Stimulated activated naive CD8-positive, alpha-beta T cell treated with anti-CD3 and anti-CD28 coated beads, Interleukin-15, Interleukin-2, amounts not matched to agents 100 ng/mL and 50 ng/mL, for 24 hours (primary cell): Measurements from ENCODE around the gene LRRC8E.

Source experiments
- H3K27ac Mint-ChIP-seq: one replicate; pipeline ENCODE4 v1.8.0; 2021; ENCODE audit warnings: mild to moderate bottlenecking, mixed read lengths
- H3K27me3 Mint-ChIP-seq: one replicate; pipeline ENCODE4 v1.8.0; 2021; ENCODE audit warnings: mixed read lengths
- H3K36me3 Mint-ChIP-seq: one replicate; pipeline ENCODE4 v1.8.0; 2021; ENCODE audit warnings: low read depth, mixed read lengths
- H3K4me1 Mint-ChIP-seq: one replicate; pipeline ENCODE4 v1.8.0; 2021; ENCODE audit warnings: low read depth, mixed read lengths
- H3K4me3 Mint-ChIP-seq: one replicate; pipeline ENCODE4 v1.8.0; 2021; ENCODE audit warnings: mild to moderate bottlenecking, mixed read lengths
- H3K9me3 Mint-ChIP-seq: one replicate; pipeline ENCODE4 v1.8.0; 2021; ENCODE audit warnings: mixed read lengths

LRRC8E gene

DNA sequence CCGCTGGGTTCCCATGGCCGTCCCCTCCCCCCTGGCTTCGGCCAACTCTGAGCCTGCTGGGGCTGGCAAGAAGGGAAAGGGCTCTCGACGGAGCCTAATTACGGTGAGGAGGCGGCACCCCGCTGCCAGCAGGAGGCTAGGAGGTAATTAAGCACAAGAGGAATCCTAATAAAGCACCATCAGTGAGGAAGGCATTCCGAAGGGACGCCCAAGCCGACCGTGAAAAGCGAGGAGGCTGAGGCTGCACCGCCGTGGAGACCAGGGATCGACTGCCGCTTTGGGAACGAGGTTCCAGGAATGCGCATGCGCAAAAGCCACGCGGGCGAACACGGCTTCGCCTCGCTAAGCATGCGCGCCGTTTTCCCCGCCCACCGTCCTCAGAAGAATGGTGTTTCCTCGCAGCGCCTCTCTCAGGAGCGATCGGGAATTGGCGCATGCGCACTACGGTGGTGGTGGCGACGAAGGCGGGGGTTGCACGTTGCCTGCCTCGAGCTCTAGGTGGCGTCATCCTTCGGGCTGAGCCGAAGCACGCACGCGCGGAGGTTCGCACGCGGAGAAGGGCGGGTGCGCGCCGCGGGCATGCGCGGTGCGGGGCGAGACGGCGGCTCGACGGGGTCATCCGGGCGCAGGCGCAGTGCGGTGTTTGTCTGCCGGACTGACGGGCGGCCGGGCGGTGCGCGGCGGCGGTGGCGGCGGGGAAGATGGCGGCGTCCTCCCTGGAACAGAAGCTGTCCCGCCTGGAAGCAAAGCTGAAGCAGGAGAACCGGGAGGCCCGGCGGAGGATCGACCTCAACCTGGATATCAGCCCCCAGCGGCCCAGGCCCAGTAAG, 15.1 kb downstream of the LRRC8E start, which contains the start of gene MAP2K7:
Gene MAP2K7 (plus strand): TSS at position 634 of the 830 bp plus-strand sequence. CDS start 68 bp downstream, at position 702.
- Mint-ChIP-seq H3K27ac (peak within 1 kb of the TSS; percentile 96), H3K4me1 (peaks cover 27% of the 10 kb centered on the region), H3K27me3 (no peaks in the 10 kb centered on the region), H3K36me3 (no peaks in the 10 kb centered on the region), H3K4me3 (peak within 1 kb of the TSS; percentile 86), H3K9me3 (no peaks in the 10 kb centered on the region)

DNA sequence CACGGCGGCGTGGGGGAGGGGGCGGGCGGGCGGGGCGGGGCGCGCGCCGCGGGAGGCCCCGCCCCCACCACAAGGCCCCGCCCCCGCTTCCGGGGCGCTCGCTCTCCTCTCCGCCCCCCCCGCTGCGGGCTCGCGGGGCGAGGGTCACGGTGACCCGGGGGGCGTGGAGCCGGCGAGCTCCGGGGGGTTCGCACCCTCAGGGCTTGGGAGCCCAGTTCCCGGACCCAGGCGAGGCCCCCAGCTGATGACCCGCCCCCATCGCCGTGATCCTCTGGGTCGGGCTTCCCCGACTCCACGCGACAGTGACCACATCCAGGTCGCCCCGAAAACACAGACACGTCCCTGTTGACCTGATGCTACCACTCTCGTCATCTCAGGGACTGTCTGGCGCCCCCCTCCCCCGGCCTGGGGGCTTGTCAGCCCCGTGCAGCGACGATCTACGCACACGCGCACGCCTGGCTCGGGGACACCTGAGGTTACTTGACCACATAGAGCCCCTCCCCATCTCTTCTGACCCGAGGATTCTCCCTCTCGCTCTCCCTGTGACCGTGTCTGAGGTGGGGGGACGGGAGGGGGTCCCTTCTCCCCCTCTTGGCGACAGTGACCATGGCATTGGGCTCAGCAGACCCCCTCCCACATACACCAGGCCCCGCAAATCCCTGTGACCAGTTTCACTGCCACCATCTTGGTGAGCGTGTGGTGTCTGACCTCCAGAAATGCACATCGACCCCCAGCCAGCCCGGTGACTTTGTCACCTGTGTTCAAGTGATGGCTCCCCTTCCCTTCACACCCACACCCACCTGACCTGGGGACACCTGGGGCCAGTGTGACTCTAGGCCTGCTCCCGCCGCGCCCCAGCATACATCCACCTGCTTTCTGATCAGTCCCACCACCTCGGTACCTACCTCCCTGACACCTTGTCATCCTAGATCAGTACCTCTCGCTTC, 16.0 kb downstream of the LRRC8E start:
- peak overlapping the region; percentile 81 for H3K27ac Mint-ChIP-seq
- peaks cover 27% of the 10 kb centered on the region for H3K4me1 Mint-ChIP-seq
- H3K4me3 Mint-ChIP-seq = peak overlapping the region; percentile 86
- no peaks in the 10 kb centered on the region for H3K36me3 Mint-ChIP-seq
- no peaks in the 10 kb centered on the region for H3K27me3 Mint-ChIP-seq
- no peaks in the 10 kb centered on the region for H3K9me3 Mint-ChIP-seq

DNA sequence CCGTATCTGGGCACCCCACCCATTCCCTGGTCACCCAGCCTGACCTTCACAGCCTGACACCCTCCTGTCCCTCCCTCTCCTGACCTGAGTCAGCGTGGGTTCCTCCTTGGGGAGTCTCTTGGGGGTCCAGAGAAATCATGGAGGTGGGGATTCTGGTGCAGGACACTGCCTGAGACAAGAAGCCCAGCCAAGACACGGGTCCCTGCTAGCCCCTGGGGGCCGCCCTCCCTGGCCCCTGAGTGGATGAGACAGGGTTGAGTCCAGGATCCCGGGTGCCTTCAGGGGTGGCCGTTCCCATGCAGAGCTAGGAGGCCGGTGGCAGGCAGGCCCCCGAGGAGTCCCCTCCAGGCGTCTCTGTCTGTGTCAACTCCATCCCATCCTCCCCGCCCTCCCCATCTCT, 17.0 kb downstream of the LRRC8E start:
- Mint-ChIP-seq H3K4me3 (peak overlapping the region; percentile 85), H3K4me1 (peaks cover 27% of the 10 kb centered on the region), H3K27me3 (no peaks in the 10 kb centered on the region)

DNA sequence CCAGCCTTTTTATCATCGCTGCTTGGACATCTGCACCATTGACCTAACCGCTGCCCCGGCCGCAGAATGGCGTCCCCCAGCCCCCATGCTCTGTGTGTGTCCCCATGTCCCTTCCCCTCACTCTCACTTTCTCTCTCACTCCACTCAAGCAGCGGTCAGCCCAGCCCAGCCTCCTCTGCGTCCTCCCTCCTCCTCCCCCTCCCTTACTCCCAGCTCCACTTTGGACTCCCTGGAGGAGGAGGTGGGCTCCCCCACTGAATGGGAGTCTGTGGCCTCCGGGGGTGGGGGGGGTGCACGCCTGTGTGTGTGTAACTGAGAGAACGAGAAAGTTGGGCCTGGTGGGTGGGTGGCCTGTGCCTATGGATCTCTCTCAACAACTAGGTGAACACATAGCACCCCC, 17.5 kb downstream of the LRRC8E start:
- Mint-ChIP-seq H3K27me3 (no peaks in the 10 kb centered on the region), H3K36me3 (peaks cover 5% of the 10 kb centered on the region), H3K4me1 (peaks cover 27% of the 10 kb centered on the region), H3K4me3 (peak overlapping the region; percentile 69), H3K27ac (peak overlapping the region; percentile 57), H3K9me3 (no peaks in the 10 kb centered on the region)

More for the DNA sequence above, 17.0 kb downstream of the LRRC8E start:
- Mint-ChIP-seq H3K36me3 (no peaks in the 10 kb centered on the region), H3K27ac (peak overlapping the region; percentile 81), H3K9me3 (no peaks in the 10 kb centered on the region)

DNA sequence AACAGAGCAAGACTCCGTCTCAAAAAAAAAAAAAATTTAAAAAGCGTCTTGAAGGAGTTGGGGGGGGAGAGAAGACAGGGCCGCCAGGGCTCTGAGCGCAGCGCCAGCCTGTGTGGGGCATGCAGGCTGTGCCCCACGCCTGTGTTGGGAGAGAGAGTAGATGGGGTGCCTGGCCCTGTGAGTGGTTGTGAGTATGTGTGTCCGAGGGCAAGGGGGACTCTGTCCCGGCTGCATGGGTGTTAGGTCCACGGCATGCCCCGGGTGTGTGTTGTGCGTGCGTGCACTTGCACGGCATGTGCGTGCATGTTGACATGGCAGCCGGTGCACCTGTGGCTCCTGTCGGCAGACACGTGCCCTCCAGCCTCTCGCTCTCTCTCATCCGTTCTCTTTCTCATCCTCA, 18.8 kb downstream of the LRRC8E start:
- Mint-ChIP-seq H3K27me3 (no peaks in the 10 kb centered on the region), H3K9me3 (no peaks in the 10 kb centered on the region), H3K4me3 (no peak overlapping the region)

DNA sequence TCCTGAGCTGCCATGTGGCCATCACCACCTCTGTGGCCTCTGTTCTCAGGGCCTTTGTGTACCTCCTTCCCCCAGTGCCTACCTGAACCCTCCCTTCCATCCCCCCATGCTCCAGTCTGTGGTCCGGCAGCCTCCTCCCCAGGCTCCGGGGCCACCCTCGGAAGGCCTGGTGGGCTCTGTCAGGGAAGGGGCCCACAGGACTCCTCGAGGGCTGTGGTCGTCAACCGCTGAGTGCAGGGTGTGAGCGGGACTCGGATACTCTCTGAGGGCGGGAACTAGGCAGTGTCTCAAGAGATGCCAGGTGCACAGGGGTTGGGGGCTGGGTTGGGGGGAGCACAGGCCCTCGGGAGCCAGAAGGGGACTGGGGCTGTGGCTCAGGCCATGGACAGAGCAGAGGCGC, 19.2 kb downstream of the LRRC8E start:
- Mint-ChIP-seq H3K4me3 (no peak overlapping the region), H3K27ac (no peak overlapping the region), H3K36me3 (peaks cover 12% of the 10 kb centered on the region), H3K4me1 (peaks cover 24% of the 10 kb centered on the region), H3K9me3 (no peaks in the 10 kb centered on the region), H3K27me3 (no peaks in the 10 kb centered on the region)

More for the DNA sequence above, 18.8 kb downstream of the LRRC8E start:
- Mint-ChIP-seq H3K27ac (no peak overlapping the region), H3K4me1 (peaks cover 27% of the 10 kb centered on the region), H3K36me3 (peaks cover 11% of the 10 kb centered on the region)

DNA sequence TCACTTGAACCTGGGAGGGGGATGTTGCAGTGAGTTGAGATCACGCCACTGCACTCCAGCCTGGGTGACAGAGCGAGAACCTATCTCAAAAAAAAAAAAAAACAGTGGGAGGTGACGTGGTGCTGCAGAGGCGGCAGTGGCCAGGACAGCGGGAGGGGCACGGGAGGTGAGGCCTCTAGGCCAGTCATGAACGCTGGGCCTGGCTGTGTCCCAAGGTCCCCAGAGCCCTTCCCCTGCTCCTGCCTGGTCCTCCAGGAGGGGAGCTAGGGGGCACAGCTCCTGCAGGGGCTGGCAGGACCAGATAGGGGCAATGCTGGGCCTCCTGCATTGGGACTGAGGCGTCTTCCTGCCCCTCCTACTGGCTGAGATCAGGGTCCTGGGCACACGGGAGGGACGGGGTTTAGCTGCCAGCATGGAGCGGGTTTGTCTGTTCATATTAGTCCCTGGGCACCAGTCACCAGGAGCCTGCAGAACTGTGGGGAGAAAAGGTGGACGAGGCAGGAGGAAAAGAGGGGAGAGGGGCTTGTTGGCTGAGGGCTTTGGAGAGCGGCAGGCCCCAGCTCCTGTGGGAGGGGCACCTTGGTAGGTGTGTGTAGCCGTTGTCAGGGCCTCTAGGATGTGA, 19.9 kb downstream of the LRRC8E start:
- peaks cover 18% of the 10 kb centered on the region for H3K4me1 Mint-ChIP-seq
- no peaks in the 10 kb centered on the region for H3K27me3 Mint-ChIP-seq
- H3K4me3 Mint-ChIP-seq = no peak overlapping the region
- H3K27ac Mint-ChIP-seq = no peak overlapping the region
- H3K36me3 Mint-ChIP-seq = peaks cover 17% of the 10 kb centered on the region
- H3K9me3 Mint-ChIP-seq = no peaks in the 10 kb centered on the region

DNA sequence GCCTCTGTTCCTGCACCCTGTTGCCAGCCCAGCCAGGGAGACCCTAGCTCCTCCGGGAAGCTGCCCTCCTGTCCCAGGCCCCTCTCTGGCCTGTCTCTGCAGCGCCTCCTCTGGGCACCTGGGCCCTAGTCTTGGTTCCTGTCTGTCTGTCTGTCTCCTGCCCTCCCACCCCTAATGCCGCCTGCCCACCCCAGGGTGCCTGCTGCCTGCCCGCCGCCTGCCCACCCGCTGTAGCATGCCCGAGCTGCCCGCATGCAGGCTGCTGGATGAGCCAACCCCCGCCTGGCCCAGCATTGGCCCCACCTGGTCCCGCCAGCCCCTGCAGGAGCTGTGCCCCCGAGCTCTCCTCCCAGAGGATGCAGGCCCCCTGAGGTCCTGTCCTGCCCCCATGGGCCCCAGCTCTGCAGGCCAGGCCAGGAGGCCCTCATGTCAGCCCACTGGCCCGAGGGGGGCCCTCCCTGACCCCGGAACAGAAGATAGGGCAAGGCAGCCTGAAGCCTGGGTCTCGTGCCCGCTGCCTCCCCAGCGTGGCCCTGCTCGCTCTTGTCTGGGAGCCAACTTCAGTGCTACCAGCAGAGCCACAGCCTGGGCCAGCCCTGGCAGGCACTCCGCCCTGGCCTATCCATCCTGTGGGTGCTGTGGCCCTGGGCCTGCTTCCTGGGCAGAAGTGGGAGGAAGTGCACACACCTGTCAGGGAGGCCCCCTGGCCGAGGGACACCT, 20.6 kb downstream of the LRRC8E start:
- Mint-ChIP-seq H3K4me1 (peaks cover 13% of the 10 kb centered on the region), H3K9me3 (no peaks in the 10 kb centered on the region), H3K4me3 (no peak overlapping the region), H3K27ac (no peak overlapping the region), H3K27me3 (no peaks in the 10 kb centered on the region), H3K36me3 (peaks cover 17% of the 10 kb centered on the region)

DNA sequence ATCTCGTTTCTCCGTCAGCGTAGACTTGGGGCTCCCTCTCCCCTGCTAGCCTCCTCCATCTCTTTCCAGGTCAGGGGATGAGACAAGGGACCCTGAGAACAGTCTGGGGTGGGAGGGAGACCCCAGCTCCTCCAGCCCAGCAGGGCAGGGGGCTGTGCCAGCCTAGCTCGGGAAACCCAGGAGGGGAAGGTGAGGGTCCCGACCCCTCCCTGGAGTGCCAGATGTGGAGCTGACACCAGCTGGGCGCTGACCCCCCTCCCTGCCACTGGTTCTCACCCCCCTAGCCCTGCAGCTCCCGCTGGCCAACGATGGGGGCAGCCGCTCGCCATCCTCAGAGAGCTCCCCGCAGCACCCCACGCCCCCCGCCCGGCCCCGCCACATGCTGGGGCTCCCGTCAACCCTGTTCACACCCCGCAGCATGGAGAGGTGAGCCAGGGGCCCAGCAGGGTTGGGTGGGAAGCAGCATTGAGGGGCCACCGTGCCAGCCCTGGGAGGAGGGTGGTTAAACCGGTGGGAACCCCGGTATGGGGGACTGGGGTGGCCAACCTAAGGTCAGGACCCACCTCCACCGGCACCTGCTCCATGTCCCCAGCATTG, 21.3 kb downstream of the LRRC8E start:
- peaks cover 17% of the 10 kb centered on the region for H3K36me3 Mint-ChIP-seq
- peaks cover 2% of the 10 kb centered on the region for H3K27me3 Mint-ChIP-seq
- H3K27ac Mint-ChIP-seq = no peak overlapping the region
- no peaks in the 10 kb centered on the region for H3K9me3 Mint-ChIP-seq
- peaks cover 11% of the 10 kb centered on the region for H3K4me1 Mint-ChIP-seq
- no peak overlapping the region for H3K4me3 Mint-ChIP-seq

DNA sequence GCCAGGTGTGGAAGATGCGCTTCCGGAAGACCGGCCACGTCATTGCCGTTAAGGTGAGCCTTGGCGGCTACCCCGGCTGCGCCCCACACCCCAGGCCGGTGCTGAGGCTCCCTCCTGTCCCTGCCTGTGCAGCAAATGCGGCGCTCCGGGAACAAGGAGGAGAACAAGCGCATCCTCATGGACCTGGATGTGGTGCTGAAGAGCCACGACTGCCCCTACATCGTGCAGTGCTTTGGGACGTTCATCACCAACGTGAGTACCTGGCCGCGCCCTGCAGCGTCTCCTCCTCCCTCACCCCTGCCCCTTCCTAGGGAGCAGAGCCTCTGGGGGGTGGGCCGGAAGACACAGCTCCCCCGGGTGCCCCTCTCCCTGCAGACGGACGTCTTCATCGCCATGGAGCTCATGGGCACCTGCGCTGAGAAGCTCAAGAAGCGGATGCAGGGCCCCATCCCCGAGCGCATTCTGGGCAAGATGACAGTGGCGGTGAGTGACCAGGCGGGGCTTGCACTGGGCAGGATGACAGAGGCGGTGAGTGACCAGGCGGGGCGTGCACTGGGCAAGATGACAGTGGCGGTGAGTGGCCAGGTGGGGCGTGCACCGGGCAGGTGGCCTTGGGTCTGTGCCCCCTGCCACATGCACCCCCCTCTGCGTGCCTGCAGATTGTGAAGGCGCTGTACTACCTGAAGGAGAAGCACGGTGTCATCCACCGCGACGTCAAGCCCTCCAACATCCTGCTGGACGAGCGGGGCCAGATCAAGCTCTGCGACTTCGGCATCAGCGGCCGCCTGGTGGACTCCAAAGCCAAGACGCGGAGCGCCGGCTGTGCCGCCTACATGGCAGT, 22.2 kb downstream of the LRRC8E start:
- Mint-ChIP-seq H3K27me3 (peaks cover 12% of the 10 kb centered on the region), H3K27ac (no peak overlapping the region), H3K4me3 (no peak overlapping the region), H3K36me3 (peaks cover 17% of the 10 kb centered on the region), H3K9me3 (no peaks in the 10 kb centered on the region), H3K4me1 (peaks cover 5% of the 10 kb centered on the region)

DNA sequence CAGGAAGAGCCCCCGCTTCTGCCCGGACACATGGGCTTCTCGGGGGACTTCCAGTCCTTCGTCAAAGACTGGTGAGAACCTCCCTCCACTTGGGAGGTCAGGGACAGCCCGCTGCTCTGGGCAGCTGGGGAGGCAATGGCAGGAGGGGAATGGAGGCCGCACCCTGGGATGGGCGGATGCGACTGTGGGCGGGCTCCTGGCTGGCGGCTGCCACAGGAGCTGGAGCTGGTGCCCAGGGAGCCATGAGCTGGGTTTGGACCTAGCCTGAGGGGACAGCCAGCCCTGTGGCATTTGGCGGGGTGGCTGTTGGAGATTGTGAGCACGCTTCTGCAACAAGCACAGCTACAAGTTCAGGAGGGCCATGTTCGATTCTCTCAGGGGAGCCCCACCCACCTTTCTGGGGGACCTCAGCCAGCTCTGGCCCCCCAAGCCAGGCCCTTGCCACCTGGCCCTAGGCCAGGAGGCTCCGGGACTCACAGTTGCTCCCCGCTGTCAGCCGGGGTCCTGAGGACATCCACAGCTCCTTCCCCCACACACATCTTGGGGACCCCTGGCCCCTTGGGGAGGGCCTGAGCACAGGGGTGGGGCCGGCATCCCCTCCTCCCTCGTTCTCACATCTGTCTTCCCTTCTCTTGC, 23.3 kb downstream of the LRRC8E start:
- Mint-ChIP-seq H3K36me3 (peaks cover 17% of the 10 kb centered on the region), H3K4me1 (peaks cover 7% of the 10 kb centered on the region), H3K9me3 (no peaks in the 10 kb centered on the region), H3K4me3 (no peak overlapping the region), H3K27ac (no peak overlapping the region), H3K27me3 (peaks cover 16% of the 10 kb centered on the region)

DNA sequence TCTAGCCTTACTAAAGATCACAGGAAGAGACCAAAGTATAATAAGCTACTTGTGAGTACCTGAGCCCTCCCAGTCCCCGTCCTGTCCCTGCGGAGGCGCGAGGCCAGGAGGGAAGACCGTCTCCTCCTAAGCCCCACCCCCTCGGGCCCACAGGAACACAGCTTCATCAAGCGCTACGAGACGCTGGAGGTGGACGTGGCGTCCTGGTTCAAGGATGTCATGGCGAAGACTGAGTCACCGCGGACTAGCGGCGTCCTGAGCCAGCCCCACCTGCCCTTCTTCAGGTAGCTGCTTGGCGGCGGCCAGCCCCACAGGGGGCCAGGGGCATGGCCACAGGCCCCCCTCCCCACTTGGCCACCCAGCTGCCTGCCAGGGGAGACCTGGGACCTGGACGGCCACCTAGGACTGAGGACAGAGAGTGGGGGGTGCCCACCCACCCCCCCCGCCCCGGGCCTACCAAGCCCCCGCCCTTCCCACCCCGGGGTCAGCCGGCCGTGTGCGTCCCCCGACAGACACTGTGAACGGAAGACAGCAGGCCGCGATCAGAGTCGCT, 23.9 kb downstream of the LRRC8E start:
- Mint-ChIP-seq H3K4me3 (no peak overlapping the region), H3K27ac (no peak overlapping the region), H3K27me3 (peaks cover 20% of the 10 kb centered on the region), H3K9me3 (no peaks in the 10 kb centered on the region), H3K4me1 (peaks cover 11% of the 10 kb centered on the region), H3K36me3 (peaks cover 17% of the 10 kb centered on the region)
